GM23338 (cell line): Measurements from ENCODE around the gene ZFHX3. TPM values are rescaled to one million over a fixed set of nuclear protein-coding genes. Genes with fewer than 3 reads are reported as not detected.

Experiments
- polyA plus RNA-seq: library from polyadenylated mRNA; unstranded; fragments of >200 nt; fragmentation: Nextera tagmentation; extraction: Ambion mirVana; gene quantifications from 2 replicates; pipeline ENCODE4 v1.2.1, GENCODE V29; 2016
- small RNA-seq: library from RNA; depleted of rRNA; stranded (forward); fragments of <200 nt; gene quantifications from one replicate; pipeline ENCODE3, GENCODE V24; 2014; ENCODE audit warnings: low replicate concordance
- total RNA-seq: library from RNA; depleted of rRNA; stranded (reverse); fragments of >200 nt; shearing (Covaris generic); gene quantifications from 2 replicates; pipeline ENCODE4 v1.2.3, GENCODE V29; 2014

Gene ZFHX3
- total and polyA plus RNA-seq, 2 experiments from 2014 or later = 1.0 to 1.5 TPM

Small RNAs within 50 kb of the gene (small RNA-seq; reads per million reads assigned to genes)
- gene AC002044.1 (not detected), gene RNU7-71P (not detected)
